ENCODE measurements around the gene SH3GL3.

The SH3GL3 gene

GRCh38 chr15:83503595-83504364 lies 56.6 kb downstream of the SH3GL3 start:
- no peak for DNase-seq (ENCODE audit: low read depth in 2 of 2)

- no peak for DNase-seq (ENCODE audit: low read depth in 2 of 2)
These were observed 57.2 kb downstream of the SH3GL3 start for GRCh38 chr15:83504365-83504764.

DNA sequence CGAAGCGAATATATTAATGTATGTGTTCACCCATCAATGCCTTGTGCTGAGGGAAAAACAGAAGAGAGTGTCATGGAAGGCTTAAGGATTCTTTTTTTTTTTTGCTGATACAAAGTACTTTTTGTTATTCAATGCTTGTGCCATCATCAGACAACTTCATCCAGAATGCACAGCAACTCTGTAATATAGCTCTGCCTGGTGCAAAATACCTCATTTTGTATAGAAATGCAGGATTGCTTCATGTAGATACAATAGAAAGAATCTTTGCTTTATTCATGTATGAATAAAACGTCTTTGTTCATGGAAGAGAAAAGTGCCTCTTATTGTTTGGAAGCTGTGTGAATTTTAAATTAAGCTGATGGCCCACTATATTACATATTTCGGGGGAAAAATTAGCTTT lies 62.9 kb downstream of the SH3GL3 start:
- DNase-seq (ENCODE audit: low read depth in 2 of 2) = no peak

- no peak for DNase-seq (ENCODE audit: low read depth in 2 of 2)
These were observed 65.3 kb downstream of the SH3GL3 start for GRCh38 chr15:83512459-83512858.

- no peak for DNase-seq (ENCODE audit: low read depth in 2 of 2)
These were observed 67.4 kb downstream of the SH3GL3 start for GRCh38 chr15:83514584-83514983.

DNA sequence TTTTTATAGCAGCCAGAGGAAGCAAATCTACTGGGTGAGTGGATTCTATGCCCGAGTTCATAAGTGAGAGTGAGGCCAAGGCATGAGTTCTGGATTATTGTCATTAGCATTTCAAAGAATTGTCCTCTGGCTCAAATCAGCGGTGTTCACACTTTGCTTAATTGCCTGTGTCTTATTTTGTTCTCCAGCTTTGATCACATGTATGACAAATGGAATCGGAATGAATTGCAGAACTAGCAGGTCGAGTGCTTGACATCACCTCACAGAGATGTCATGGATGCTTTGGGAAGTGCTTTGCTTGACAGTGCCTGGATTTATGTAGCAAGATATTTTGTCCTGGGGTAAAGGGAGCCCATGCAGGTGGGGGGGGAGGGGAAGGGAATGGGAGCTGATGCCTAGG lies 68.0 kb downstream of the SH3GL3 start:
- DNase-seq (ENCODE audit: low read depth in 2 of 2) = no peak

DNA sequence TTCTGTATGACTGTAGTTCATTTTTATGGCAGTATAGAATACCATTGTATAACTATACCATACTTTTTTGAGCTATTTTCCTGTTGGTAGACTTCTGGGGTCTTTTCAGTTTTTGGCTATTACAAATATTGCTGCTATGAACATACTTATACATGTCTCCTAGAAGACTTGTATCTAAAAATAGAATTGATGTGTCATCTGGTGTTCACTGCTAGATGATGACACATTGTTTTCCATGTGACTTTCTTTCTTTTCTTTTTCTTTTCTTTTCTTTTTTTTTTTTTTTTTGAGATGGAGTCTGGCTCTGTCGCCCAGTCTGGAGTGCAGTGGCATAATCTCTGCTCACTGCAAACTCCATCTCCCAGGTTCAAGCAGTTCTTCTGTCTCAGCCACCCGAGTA lies 69.8 kb downstream of the SH3GL3 start:
- DNase-seq (ENCODE audit: low read depth in 2 of 2) = no peak

GRCh38 chr15:83526319-83526718 lies 79.2 kb downstream of the SH3GL3 start:
- no peak for DNase-seq (ENCODE audit: low read depth in 2 of 2)

DNA sequence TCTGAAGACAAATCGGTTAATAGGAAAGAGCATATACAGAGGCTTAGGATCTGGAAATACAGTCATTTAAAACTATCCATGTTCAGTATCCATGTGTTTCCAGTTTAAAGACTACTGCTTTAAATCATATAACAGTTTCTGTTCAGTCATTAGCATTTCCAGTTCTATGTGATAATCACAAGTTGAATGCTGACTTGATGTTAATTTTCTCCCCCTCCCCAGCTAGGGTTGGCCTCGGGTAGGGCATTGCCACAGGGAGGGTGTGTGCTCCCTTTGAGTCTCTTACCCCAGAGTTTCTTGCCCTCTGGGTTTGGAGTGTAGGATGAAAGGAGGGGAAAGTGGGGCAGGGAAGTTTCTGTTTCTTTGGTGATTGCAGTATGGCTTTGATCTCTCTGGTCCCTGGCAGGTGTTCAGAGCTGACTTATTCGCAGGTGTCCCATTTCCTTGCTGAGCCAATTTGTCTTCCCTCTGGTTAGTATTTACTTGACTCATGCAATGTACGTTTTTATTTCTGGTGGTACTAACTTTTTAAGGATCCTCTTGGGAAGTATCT lies 86.3 kb downstream of the SH3GL3 start:
- DNase-seq (ENCODE audit: low read depth in 2 of 2) = no peak

DNA sequence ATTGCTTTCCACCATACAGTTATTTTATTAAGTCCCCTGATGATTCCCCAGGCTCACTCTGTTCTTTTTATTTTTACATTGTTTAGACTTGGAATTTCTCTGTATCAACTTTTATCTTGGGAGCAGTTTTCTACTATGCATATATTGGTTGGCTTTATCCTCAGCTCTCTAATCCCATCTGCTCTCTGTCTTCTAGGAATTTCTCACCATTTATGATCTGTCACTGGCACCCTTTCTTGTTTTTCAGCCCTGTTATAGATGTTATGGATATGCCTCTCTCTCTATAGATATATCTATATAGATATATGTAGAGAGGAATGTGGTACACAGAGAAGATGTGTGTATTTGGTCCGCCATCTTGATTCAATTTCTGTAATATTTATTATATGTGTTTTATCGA lies 90.5 kb downstream of the SH3GL3 start:
- DNase-seq (ENCODE audit: low read depth in 2 of 2) = no peak

DNA sequence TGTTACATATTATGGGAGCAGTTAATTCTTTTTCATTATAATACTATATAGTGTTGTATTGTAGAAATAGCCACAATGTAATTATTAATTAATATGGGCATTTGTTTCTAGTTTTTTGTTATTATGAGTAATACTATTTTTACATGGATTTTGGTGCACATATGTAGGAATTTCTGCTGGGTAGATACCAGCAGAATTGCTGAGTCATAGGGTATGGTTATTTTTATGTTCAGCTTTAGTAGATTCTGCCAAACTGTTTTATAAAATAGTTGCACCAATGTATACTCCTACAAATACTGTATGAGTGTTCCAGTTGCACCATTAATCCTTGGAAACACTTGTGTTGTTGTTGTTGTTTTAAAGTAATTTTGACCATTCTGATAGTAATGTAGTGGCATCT lies 91.5 kb downstream of the SH3GL3 start:
- no peak for DNase-seq (ENCODE audit: low read depth in 2 of 2)

- DNase-seq (ENCODE audit: low read depth in 2 of 2) = no peak
These were observed 98.8 kb downstream of the SH3GL3 start for GRCh38 chr15:83545804-83546511.

- DNase-seq (ENCODE audit: low read depth in 2 of 2) = no peak
These were observed 99.4 kb downstream of the SH3GL3 start for GRCh38 chr15:83546512-83546888.

DNA sequence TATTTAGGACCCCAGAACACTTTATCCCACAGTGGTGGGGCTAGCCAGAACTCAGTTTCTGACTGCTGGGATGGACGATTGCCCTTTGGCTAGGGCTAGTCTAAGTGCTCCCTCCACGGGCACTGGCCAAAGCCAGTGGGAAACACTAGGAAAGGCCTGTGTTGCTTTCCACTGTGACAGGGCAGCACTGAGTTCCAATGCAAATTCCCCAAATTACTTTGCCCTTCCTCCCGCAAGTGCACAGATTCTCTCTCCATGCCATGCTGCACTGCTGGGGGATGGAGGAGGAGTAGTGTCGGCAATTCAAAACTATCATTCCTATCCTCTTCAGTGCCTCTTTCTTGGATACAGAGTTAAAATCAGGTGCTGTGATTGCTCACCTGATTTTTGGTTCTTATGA lies 100.0 kb downstream of the SH3GL3 start:
- no peak for DNase-seq (ENCODE audit: low read depth in 2 of 2)

GRCh38 chr15:83549623-83550022 lies 102.5 kb downstream of the SH3GL3 start:
- DNase-seq (ENCODE audit: low read depth in 2 of 2) = no peak

- no peak for DNase-seq (ENCODE audit: low read depth in 2 of 2)
These were observed 107.4 kb downstream of the SH3GL3 start for GRCh38 chr15:83554558-83554957.

DNA sequence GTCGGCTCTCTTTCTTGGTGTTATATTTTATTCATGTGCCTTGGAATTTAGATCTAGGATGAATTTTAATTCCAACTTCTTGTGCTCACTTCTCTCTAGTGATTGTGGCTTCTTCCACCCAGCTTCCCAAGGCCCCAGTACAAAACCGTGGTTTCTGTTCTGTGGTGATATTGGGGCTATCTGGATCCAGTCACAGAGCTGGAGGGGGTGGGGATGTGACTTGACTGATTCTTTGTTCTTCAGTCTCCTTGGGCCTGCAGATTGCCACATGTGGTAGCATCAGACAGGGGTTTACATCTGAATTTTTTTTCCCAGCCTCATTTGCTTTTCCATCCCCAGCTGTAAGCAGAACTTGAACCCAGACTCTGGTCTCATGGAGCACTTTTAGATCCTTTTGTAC lies 108.2 kb downstream of the SH3GL3 start:
- no peak for DNase-seq (ENCODE audit: low read depth in 2 of 2)

GRCh38 chr15:83556068-83556467 lies 108.9 kb downstream of the SH3GL3 start:
- no peak for DNase-seq (ENCODE audit: low read depth in 2 of 2)

DNA sequence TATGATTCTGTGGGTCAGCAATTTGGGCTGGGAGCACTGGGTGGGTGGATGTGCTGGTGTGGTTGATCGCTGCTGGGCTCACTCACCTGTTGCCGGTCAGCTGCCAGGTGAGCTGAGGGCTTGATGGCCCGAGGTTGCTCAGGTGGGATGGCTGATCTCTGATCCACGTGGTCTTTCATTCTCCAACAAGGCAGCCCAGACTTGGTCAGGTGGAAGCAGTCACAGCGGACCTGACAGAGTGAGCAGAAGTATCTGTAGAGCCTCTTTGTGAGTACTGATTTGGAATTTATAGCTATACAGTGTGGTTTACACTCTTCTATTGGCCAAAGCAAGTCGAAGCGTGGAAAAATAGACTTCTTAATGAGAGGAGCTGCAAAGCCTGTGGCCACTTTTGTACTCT lies 109.6 kb downstream of the SH3GL3 start:
- no peak for DNase-seq (ENCODE audit: low read depth in 2 of 2)

DNA sequence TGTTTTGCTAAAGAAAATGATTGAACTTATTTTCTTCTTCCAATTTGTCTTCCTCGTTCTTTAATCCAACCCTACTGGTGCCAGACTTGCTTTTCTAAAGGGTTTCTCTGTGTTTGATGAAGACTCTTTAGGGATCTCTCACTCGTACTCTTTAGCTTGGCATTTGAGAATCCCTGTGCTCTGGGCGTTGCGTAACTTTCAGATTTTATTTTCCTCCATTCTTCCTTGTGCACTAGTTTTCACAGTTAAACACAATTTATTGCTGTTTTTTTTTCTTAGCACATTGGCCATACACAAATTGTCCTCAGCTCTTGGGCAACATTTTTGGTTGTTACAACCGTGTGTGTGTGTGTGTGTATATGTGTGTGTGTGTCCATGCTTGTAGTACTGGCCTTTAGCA lies 111.0 kb downstream of the SH3GL3 start:
- DNase-seq (ENCODE audit: low read depth in 2 of 2) = no peak

GRCh38 chr15:83559310-83559966 lies 112.3 kb downstream of the SH3GL3 start:
- peak; percentile 2 to 15 for DNase-seq (ENCODE audit: low read depth in 2 of 2)

GRCh38 chr15:83561661-83562060 lies 114.5 kb downstream of the SH3GL3 start:
- no peak for DNase-seq (ENCODE audit: low read depth in 2 of 2)

- DNase-seq (ENCODE audit: low read depth in 2 of 2) = no peak
These were observed 118.0 kb downstream of the SH3GL3 start for GRCh38 chr15:83565138-83565537.
